OCI-LY1 (cell line): ENCODE measurements around the gene CBL.

Experiments
- H2AFZ ChIP-seq: fragments of 200-600 bp; sonication (generic), shearing (Covaris generic); 2 replicates; pipeline ENCODE4 v1.6.0; 2014; ENCODE audit warnings: antibody characterized with exemption, mild to moderate bottlenecking, low read length
- H3F3A ChIP-seq: fragments of 200-600 bp; sonication (generic), shearing (Covaris generic); 2 replicates; pipeline ENCODE4 v1.6.0; 2014; ENCODE audit warnings: mild to moderate bottlenecking, antibody characterized with exemption, low read length, moderate library complexity; ENCODE audit not compliant: insufficient read depth
- H3K27ac ChIP-seq: fragments of 200-600 bp; sonication (generic); 2 replicates; pipeline ENCODE4 v1.5.1; 2014; ENCODE audit warnings: low read length, mixed run types, mild to moderate bottlenecking, low read depth; ENCODE audit not compliant: poor library complexity, severe bottlenecking
- H3K27me3 ChIP-seq: fragments of 200-600 bp; sonication (generic); 2 replicates; pipeline ENCODE4 v1.6.0; 2014; ENCODE audit warnings: antibody characterized with exemption, mild to moderate bottlenecking, low read length, moderate library complexity; ENCODE audit not compliant: insufficient read depth
- H3K36me3 ChIP-seq: fragments of 200-600 bp; sonication (generic); 2 replicates; pipeline ENCODE4 v1.6.1; 2014; ENCODE audit warnings: mild to moderate bottlenecking, antibody characterized with exemption, low read length, moderate library complexity, mixed read lengths; ENCODE audit not compliant: insufficient read depth
- H3K4me1 ChIP-seq: fragments of 200-600 bp; sonication (generic); 2 replicates; pipeline ENCODE4 v1.5.1; 2014; ENCODE audit warnings: mild to moderate bottlenecking, low read length, moderate library complexity; ENCODE audit not compliant: insufficient read depth, severe bottlenecking
- H3K4me2 ChIP-seq: fragments of 200-600 bp; sonication (generic), shearing (Covaris generic); 2 replicates; pipeline ENCODE4 v1.6.1; 2014; ENCODE audit warnings: low read length
- H3K4me3 ChIP-seq: fragments of 200-600 bp; sonication (generic); 2 replicates; pipeline ENCODE4 v1.5.1; 2014; ENCODE audit warnings: low read length, low read depth, mild to moderate bottlenecking, mixed read lengths; ENCODE audit not compliant: poor library complexity, severe bottlenecking
- H3K79me2 ChIP-seq: fragments of 200-600 bp; shearing (Covaris generic); 2 replicates; pipeline ENCODE4 v1.6.1; 2016; ENCODE audit warnings: mixed run types, low read length, mixed read lengths; ENCODE audit not compliant: insufficient read depth
- H3K9ac ChIP-seq: fragments of 200-600 bp; sonication (generic), shearing (Covaris generic); 2 replicates; pipeline ENCODE4 v1.6.1; 2014; ENCODE audit warnings: mild to moderate bottlenecking, low read length, mixed read lengths
- H3K9me2 ChIP-seq: fragments of 200-600 bp; sonication (generic), shearing (Covaris generic); 2 replicates; pipeline ENCODE4 v1.6.1; 2014; ENCODE audit warnings: low read depth, mild to moderate bottlenecking, low read length, mixed read lengths
- H3K9me3 ChIP-seq: fragments of 200-600 bp; shearing (Covaris generic); 2 replicates; pipeline ENCODE4 v1.6.1; 2014; ENCODE audit warnings: low read length, mixed read lengths
- H4K20me1 ChIP-seq: fragments of 200-600 bp; sonication (generic), shearing (Covaris generic); 2 replicates; pipeline ENCODE4 v1.6.0; 2016; ENCODE audit warnings: mild to moderate bottlenecking, low read length; ENCODE audit not compliant: insufficient read depth
- EZH2 ChIP-seq: fragments of 200-600 bp; sonication (generic), shearing (Covaris generic); IDR thresholded peaks from 2 replicates; pipeline ENCODE4 v1.8.0; 2017; ENCODE audit warnings: borderline replicate concordance, mixed run types, mild to moderate bottlenecking, antibody characterized with exemption, low read length, moderate library complexity, mixed read lengths
- TF ChIP-seq, protein P1 (sequence below): fragments of 200-600 bp; sonication (generic), shearing (Covaris generic); IDR thresholded peaks from 2 replicates; pipeline ENCODE4 v1.5.1; 2017; ENCODE audit warnings: mild to moderate bottlenecking, antibody characterized with exemption, low read length, moderate library complexity, mixed read lengths

CBL gene

GRCh38 chr11:119251114-119251513 is 45.0 kb downstream of the CBL start:
- Histone ChIP-seq H4K20me1 (no peaks in the 10 kb centered on the region), H3K9me3 (no peaks in the 10 kb centered on the region), H3K4me3 (no peak overlapping the region), H3K27me3 (no peaks in the 10 kb centered on the region), H3K4me2 (no peak overlapping the region), H3K79me2 (no peaks in the 10 kb centered on the region), H3K27ac (no peak overlapping the region), H3K9me2 (no peaks in the 10 kb centered on the region), H3K9ac (no peak overlapping the region), H3K4me1 (peaks cover 20% of the 10 kb centered on the region), H2AFZ (no peak overlapping the region), H3F3A (no peaks in the 10 kb centered on the region), H3K36me3 (no peaks in the 10 kb centered on the region)
- no peak for TF ChIP-seq EZH2
- TF ChIP-seq, protein P1, sequence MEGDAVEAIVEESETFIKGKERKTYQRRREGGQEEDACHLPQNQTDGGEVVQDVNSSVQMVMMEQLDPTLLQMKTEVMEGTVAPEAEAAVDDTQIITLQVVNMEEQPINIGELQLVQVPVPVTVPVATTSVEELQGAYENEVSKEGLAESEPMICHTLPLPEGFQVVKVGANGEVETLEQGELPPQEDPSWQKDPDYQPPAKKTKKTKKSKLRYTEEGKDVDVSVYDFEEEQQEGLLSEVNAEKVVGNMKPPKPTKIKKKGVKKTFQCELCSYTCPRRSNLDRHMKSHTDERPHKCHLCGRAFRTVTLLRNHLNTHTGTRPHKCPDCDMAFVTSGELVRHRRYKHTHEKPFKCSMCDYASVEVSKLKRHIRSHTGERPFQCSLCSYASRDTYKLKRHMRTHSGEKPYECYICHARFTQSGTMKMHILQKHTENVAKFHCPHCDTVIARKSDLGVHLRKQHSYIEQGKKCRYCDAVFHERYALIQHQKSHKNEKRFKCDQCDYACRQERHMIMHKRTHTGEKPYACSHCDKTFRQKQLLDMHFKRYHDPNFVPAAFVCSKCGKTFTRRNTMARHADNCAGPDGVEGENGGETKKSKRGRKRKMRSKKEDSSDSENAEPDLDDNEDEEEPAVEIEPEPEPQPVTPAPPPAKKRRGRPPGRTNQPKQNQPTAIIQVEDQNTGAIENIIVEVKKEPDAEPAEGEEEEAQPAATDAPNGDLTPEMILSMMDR: no peak

DNA sequence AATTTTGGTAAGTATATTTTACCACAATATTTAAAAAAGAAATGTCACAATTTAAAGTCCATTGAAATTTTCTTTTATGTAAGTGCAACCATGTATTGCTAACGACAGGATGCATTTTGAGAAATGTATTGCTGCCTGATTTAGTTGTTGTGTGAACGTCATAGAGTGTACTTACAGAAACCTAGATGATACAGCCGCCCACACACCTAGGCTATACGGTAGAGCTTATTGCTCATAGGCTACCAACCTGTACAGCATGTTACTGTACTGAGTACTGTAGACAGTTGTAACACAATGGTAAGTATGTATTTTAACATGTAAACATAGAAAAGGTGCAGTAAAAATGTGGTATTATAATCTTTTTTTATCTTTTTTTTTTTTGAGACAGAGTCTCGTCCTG is 48.1 kb downstream of the CBL start:
- H3K27ac ChIP-seq: no peak overlapping the region
- peaks cover 9% of the 10 kb centered on the region for H3K79me2 ChIP-seq
- H3K27me3 ChIP-seq: no peaks in the 10 kb centered on the region
- H3K4me3 ChIP-seq: no peak overlapping the region
- no peaks in the 10 kb centered on the region for H3K9me3 ChIP-seq
- no peaks in the 10 kb centered on the region for H3K36me3 ChIP-seq
- H3K9ac ChIP-seq: no peak overlapping the region
- H3F3A ChIP-seq: no peaks in the 10 kb centered on the region
- no peak overlapping the region for H3K4me2 ChIP-seq
- H2AFZ ChIP-seq: no peak overlapping the region
- H3K9me2 ChIP-seq: no peaks in the 10 kb centered on the region
- no peaks in the 10 kb centered on the region for H4K20me1 ChIP-seq
- TF ChIP-seq EZH2: no peak
- TF ChIP-seq, protein P1: no peak
- H3K4me1 ChIP-seq: peaks cover 30% of the 10 kb centered on the region

DNA sequence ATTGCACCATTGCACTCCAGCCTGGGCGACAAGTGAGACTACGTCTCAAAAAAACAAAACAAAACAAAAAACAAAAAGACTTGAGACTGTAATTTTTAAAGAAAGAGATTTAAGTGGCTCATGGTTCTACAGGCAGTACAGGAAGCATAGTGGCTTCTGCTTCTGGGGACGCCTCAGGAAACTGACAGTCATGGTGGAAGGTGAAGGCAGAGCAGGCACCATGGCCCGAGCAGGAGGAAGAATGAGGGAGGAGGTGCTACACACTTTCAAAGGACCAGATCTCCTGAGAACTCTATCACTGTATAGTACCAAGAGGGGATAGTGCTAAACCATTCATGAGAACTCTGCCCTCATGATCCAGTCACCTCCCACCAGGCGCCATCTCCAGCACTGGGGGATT is 52.0 kb downstream of the CBL start:
- Histone ChIP-seq H3K9me2 (no peaks in the 10 kb centered on the region), H3K36me3 (no peaks in the 10 kb centered on the region), H4K20me1 (no peaks in the 10 kb centered on the region), H3K79me2 (peaks cover 14% of the 10 kb centered on the region), H3K4me3 (peak overlapping the region; percentile 26), H2AFZ (no peak overlapping the region), H3F3A (no peaks in the 10 kb centered on the region), H3K4me1 (peaks cover 62% of the 10 kb centered on the region), H3K4me2 (peak overlapping the region; percentile 49; the same call in 1 of the 2 replicates), H3K9ac (no peak overlapping the region; the same call in 1 of the 2 replicates), H3K27me3 (no peaks in the 10 kb centered on the region), H3K9me3 (no peaks in the 10 kb centered on the region), H3K27ac (peak overlapping the region; percentile 82)
- TF ChIP-seq, protein P1: no peak
- no peak for TF ChIP-seq EZH2
